ENCODE measurements around the gene FAM47E.
"Not testable (repeated sequence)": the region's sequence is repeated elsewhere in the genome, so short reads cannot be mapped to it uniquely, and the experiment has no call there.

The FAM47E gene

GRCh38 chr4:76283900-76284299 lies 32.4 kb downstream of the FAM47E start:
- peak overlapping the region; percentile 69 for H3K27ac ChIP-seq
- TF ChIP-seq ZFX (IDR thresholded peaks at IDR 0.05), result no peak
- no peak for TF ChIP-seq CTCF (conservative IDR thresholded peaks at IDR 0.05)

GRCh38 chr4:76287811-76288210 lies 36.3 kb downstream of the FAM47E start:
- not testable (repeated sequence) for H3K27ac ChIP-seq

GRCh38 chr4:76292730-76293129 lies 41.2 kb downstream of the FAM47E start:
- TF ChIP-seq CTCF (conservative IDR thresholded peaks at IDR 0.05), result no peak
- TF ChIP-seq ZFX (IDR thresholded peaks at IDR 0.05), result no peak
- H3K27ac ChIP-seq, result peak overlapping the region; percentile 56; the same call in 1 of the 2 replicates

GRCh38 chr4:76293772-76294171 lies 42.3 kb downstream of the FAM47E start:
- H3K27ac ChIP-seq, result no peak overlapping the region; the same call in 1 of the 2 replicates
- no peak for TF ChIP-seq ZFX (IDR thresholded peaks at IDR 0.05)
- no peak for TF ChIP-seq CTCF (conservative IDR thresholded peaks at IDR 0.05)

- TF ChIP-seq ZFX (IDR thresholded peaks at IDR 0.05) (no peak), CTCF (conservative IDR thresholded peaks at IDR 0.05) (no peak)
Measured at GRCh38 chr4:76296286-76296820, 44.8 kb downstream of the FAM47E start.

GRCh38 chr4:76298227-76298626 lies 46.7 kb downstream of the FAM47E start:
- TF ChIP-seq CTCF (conservative IDR thresholded peaks at IDR 0.05), result no peak
- TF ChIP-seq ZFX (IDR thresholded peaks at IDR 0.05), result no peak
- no peak overlapping the region for H3K27ac ChIP-seq

More at GRCh38 chr4:76296286-76296820, 44.8 kb downstream of the FAM47E start:
- H3K27ac ChIP-seq, result no peak overlapping the region

- TF ChIP-seq CTCF (conservative IDR thresholded peaks at IDR 0.05) (no peak), ZFX (IDR thresholded peaks at IDR 0.05) (no peak)
- H3K27ac ChIP-seq, result no peak overlapping the region
Measured at GRCh38 chr4:76300012-76300411, 48.5 kb downstream of the FAM47E start.

GRCh38 chr4:76301068-76301774 lies 49.7 kb downstream of the FAM47E start:
- H3K27ac ChIP-seq, result peak overlapping the region; percentile 27; the same call in 1 of the 2 replicates

More at GRCh38 chr4:76301068-76301774, 49.7 kb downstream of the FAM47E start:
- no peak for TF ChIP-seq ZFX (IDR thresholded peaks at IDR 0.05)
- no peak for TF ChIP-seq CTCF (conservative IDR thresholded peaks at IDR 0.05)

All from C4-2B (cell line).